Measurements from ENCODE around the gene CHMP2A. TPM values are rescaled to one million over a fixed set of nuclear protein-coding genes. Genes with fewer than 3 reads are reported as not detected.
A peak's percentile ranks its signal among the peaks of the same experiment; 100 is the strongest.

The CHMP2A gene
- total and polyA plus RNA-seq, 2 of the 13 experiments (the other 11 are each of a cell fraction or from before 2014, with no cell fraction given), result 49.7 to 55.0 TPM

DNA sequence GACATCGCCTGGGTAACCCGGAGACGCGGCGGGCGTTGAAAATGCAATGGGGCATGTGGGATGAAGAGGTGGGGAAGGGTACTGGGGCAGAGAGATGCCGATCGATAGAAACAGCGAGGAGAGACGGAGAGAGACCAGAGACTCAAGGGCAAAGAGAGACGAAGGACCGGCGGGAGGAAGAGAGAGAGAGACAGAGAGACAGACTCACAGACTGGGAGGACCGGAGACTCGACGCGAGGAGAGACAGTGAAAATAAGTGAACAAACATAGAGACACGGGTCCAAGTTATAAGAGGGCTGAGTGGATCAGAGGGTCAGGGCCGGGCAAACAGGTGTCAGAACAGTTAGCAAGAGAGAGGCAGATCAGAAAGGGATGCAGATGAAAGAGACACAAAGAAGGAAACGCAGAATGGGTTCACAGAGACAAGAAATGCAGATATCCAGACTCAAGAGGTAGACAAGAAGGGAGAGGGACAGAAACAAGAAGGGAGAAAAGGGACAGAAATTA lies 18.8 kb upstream of the CHMP2A start (continued):
- TF ChIP-seq ZNF225 (CRISPR knock-in tag; IDR thresholded peaks at IDR 0.05) (0 out of 2 replicates have a peak, but pooled peaks have one; percentile 10), RFXAP (CRISPR knock-in tag; IDR thresholded peaks at IDR 0.05; ENCODE audit: borderline replicate concordance) (no peak), STAG1 (CRISPR knock-in tag; IDR thresholded peaks at IDR 0.05) (no peak), MATR3 (CRISPR knock-in tag; IDR thresholded peaks at IDR 0.05) (no peak), POLR2G (IDR thresholded peaks at IDR 0.05; ENCODE audit: low read depth, low read length) (no peak), ZNF569 (CRISPR knock-in tag; IDR thresholded peaks at IDR 0.05; ENCODE audit: borderline replicate concordance) (no peak), MLLT10 (CRISPR knock-in tag; IDR thresholded peaks at IDR 0.05) (no peak), PCBP2 (optimal IDR thresholded peaks at IDR 0.05; ENCODE audit: low read depth, low read length, poor library complexity, severe bottlenecking) (peak; percentile 19), SSRP1 (CRISPR knock-in tag; IDR thresholded peaks at IDR 0.05) (no peak), EED (CRISPR knock-in tag; IDR thresholded peaks at IDR 0.05) (no peak), MIXL1 (CRISPR knock-in tag; IDR thresholded peaks at IDR 0.05) (no peak), PPARG (CRISPR knock-in tag; conservative IDR thresholded peaks at IDR 0.05) (no peak), HOXA5 (CRISPR knock-in tag; IDR thresholded peaks at IDR 0.05) (no peak)
- TF ChIP-seq, protein P1, sequence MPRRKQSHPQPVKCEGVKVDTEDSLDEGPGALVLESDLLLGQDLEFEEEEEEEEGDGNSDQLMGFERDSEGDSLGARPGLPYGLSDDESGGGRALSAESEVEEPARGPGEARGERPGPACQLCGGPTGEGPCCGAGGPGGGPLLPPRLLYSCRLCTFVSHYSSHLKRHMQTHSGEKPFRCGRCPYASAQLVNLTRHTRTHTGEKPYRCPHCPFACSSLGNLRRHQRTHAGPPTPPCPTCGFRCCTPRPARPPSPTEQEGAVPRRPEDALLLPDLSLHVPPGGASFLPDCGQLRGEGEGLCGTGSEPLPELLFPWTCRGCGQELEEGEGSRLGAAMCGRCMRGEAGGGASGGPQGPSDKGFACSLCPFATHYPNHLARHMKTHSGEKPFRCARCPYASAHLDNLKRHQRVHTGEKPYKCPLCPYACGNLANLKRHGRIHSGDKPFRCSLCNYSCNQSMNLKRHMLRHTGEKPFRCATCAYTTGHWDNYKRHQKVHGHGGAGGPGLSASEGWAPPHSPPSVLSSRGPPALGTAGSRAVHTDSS (CRISPR knock-in tag; conservative IDR thresholded peaks at IDR 0.05), result no peak
- TF ChIP-seq, protein P2, sequence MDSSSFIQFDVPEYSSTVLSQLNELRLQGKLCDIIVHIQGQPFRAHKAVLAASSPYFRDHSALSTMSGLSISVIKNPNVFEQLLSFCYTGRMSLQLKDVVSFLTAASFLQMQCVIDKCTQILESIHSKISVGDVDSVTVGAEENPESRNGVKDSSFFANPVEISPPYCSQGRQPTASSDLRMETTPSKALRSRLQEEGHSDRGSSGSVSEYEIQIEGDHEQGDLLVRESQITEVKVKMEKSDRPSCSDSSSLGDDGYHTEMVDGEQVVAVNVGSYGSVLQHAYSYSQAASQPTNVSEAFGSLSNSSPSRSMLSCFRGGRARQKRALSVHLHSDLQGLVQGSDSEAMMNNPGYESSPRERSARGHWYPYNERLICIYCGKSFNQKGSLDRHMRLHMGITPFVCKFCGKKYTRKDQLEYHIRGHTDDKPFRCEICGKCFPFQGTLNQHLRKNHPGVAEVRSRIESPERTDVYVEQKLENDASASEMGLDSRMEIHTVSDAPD (CRISPR knock-in tag; IDR thresholded peaks at IDR 0.05), result no peak
- TF ChIP-seq, protein P3, sequence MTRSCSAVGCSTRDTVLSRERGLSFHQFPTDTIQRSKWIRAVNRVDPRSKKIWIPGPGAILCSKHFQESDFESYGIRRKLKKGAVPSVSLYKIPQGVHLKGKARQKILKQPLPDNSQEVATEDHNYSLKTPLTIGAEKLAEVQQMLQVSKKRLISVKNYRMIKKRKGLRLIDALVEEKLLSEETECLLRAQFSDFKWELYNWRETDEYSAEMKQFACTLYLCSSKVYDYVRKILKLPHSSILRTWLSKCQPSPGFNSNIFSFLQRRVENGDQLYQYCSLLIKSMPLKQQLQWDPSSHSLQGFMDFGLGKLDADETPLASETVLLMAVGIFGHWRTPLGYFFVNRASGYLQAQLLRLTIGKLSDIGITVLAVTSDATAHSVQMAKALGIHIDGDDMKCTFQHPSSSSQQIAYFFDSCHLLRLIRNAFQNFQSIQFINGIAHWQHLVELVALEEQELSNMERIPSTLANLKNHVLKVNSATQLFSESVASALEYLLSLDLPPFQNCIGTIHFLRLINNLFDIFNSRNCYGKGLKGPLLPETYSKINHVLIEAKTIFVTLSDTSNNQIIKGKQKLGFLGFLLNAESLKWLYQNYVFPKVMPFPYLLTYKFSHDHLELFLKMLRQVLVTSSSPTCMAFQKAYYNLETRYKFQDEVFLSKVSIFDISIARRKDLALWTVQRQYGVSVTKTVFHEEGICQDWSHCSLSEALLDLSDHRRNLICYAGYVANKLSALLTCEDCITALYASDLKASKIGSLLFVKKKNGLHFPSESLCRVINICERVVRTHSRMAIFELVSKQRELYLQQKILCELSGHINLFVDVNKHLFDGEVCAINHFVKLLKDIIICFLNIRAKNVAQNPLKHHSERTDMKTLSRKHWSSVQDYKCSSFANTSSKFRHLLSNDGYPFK (CRISPR knock-in tag; IDR thresholded peaks at IDR 0.05; ENCODE audit: borderline replicate concordance), result no peak
- TF ChIP-seq, protein P4, sequence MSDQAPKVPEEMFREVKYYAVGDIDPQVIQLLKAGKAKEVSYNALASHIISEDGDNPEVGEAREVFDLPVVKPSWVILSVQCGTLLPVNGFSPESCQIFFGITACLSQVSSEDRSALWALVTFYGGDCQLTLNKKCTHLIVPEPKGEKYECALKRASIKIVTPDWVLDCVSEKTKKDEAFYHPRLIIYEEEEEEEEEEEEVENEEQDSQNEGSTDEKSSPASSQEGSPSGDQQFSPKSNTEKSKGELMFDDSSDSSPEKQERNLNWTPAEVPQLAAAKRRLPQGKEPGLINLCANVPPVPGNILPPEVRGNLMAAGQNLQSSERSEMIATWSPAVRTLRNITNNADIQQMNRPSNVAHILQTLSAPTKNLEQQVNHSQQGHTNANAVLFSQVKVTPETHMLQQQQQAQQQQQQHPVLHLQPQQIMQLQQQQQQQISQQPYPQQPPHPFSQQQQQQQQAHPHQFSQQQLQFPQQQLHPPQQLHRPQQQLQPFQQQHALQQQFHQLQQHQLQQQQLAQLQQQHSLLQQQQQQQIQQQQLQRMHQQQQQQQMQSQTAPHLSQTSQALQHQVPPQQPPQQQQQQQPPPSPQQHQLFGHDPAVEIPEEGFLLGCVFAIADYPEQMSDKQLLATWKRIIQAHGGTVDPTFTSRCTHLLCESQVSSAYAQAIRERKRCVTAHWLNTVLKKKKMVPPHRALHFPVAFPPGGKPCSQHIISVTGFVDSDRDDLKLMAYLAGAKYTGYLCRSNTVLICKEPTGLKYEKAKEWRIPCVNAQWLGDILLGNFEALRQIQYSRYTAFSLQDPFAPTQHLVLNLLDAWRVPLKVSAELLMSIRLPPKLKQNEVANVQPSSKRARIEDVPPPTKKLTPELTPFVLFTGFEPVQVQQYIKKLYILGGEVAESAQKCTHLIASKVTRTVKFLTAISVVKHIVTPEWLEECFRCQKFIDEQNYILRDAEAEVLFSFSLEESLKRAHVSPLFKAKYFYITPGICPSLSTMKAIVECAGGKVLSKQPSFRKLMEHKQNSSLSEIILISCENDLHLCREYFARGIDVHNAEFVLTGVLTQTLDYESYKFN (CRISPR knock-in tag; conservative IDR thresholded peaks at IDR 0.05), result no peak; the same call in 1 of the 2 replicates
- TF ChIP-seq, protein P5, sequence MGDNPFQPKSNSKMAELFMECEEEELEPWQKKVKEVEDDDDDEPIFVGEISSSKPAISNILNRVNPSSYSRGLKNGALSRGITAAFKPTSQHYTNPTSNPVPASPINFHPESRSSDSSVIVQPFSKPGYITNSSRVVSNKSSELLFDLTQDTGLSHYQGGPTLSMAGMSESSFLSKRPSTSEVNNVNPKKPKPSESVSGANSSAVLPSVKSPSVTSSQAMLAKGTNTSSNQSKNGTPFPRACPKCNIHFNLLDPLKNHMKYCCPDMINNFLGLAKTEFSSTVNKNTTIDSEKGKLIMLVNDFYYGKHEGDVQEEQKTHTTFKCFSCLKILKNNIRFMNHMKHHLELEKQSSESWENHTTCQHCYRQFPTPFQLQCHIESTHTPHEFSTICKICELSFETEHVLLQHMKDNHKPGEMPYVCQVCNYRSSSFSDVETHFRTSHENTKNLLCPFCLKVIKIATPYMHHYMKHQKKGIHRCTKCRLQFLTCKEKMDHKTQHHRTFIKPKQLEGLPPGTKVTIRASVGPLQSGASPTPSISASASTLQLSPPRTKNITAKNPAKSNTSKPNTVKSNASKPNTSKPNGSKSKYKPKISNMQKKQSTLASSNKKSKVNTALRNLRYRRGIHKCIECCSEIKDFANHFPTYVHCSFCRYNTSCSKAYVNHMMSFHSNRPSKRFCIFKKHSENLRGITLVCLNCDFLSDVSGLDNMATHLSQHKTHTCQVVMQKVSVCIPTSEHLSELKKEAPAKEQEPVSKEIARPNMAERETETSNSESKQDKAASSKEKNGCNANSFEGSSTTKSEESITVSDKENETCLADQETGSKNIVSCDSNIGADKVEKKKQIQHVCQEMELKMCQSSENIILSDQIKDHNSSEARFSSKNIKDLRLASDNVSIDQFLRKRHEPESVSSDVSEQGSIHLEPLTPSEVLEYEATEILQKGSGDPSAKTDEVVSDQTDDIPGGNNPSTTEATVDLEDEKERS (CRISPR knock-in tag; IDR thresholded peaks at IDR 0.05), result no peak; the same call in 1 of the 2 replicates
